NT2/D1 (cell line): ENCODE measurements around the gene NLRP11.

Experiments used
- YY1 ChIP-seq: IDR thresholded peaks from 2 replicates; pipeline ENCODE4 v1.6.1; 2011; ENCODE audit not compliant: insufficient read length, insufficient read depth
- ZNF274 ChIP-seq: IDR thresholded peaks from 2 replicates; pipeline ENCODE4 v1.6.1; 2011; ENCODE audit warnings: mild to moderate bottlenecking, low read depth, low read length

DNA sequence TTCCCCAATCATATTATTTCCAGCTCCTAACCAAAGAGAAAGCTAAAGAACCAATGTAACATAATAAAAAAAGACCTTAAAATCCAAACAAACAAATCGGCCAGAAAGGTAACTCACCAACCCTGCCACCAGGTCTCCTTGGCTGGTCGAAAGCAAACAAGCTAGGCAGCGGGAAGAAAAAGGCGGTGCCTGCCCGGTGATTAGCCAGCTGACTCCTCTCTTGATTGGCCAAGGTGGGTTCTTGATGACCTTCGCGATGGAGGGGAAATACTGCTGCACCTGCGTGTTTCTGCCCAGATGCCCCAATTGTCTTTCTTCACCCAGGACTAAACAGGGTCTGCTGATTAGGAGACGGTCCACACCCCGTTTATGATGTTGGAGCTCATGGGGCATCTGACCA, at the start of gene NLRP11:
- no peak for TF ChIP-seq YY1
- no peak for TF ChIP-seq ZNF274
